HG03066 (cell line): ENCODE measurements around the gene ATAD5.
"Not testable (repeated sequence)": the region's sequence is repeated elsewhere in the genome, so short reads cannot be mapped to it uniquely, and the experiment has no call there.

Source experiments
- ATAC-seq: cut with Tn5 transposase; IDR thresholded peaks from one replicate; pipeline ENCODE4 v1.9.1; 2021; ENCODE audit warnings: low read depth; ENCODE audit not compliant: unreplicated experiment

Gene ATAD5

GRCh38 chr17:30831663-30832437 is at the start of gene ATAD5:
TSS of gene ATAD5 (plus strand) at chr17:30831966. CDS start at chr17:30832348, 382 bp downstream.
- peak; percentile 88 for ATAC-seq

DNA sequence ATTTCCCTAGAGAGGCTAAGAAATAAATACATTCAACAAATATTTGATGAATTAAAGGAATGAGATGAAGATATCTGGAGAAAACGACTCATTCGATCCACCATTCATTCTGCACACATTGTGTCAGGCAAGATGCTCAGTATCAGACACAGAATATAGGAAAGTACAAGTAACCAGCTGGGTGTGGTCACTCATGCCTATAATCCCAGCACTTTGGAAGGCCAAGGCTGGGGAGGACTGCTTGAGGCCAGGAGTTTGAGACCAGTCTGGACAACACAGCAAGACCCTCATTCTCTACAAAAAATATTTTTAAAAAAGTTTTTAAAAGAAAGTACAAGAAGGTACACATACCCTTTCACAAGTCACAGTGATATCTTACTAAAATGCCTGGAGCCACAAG is 49.6 kb upstream of the ATAD5 start:
- ATAC-seq = no peak

GRCh38 chr17:30788918-30789317 is 42.8 kb upstream of the ATAD5 start:
- no peak for ATAC-seq

DNA sequence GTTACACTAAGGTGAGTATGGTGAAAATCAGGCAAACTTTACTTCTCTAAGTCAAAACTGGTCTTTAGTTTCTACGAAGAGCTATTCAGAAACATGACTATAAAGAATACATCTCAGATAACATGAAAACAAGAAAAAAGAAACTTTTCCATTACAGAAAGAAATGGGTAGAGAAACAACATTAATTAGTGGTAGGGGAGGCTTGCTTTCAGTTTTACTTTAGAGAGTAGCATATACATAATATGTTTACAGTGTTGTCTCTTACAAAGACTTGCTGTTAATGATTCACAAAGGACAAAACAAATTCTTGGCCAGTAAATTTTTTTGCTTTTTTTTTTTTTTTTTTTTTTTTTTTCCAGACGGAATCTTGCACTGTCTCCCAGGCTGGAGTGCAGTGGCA is 41.5 kb upstream of the ATAD5 start:
- no peak for ATAC-seq

GRCh38 chr17:30793282-30793977 is 38.3 kb upstream of the ATAD5 start:
- ATAC-seq = no peak

DNA sequence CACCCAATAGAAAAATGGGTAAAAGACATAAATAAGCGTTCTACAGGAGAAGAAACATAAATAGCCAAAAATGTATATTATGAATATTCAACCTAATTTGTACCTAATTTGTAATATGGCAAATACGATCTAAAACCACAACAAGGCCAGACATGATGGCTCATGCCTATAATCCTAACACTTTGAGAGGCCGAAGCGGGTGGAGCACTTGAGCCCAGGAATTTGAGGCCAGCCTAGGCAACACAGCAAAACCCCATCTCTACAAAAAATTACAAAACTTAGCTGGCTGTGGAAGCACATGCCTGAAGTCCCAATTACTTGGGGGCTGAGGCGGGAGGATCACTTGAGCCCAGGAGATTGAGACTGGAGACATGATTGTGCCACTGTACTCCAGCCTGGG is 37.4 kb upstream of the ATAD5 start:
- ATAC-seq = no peak

DNA sequence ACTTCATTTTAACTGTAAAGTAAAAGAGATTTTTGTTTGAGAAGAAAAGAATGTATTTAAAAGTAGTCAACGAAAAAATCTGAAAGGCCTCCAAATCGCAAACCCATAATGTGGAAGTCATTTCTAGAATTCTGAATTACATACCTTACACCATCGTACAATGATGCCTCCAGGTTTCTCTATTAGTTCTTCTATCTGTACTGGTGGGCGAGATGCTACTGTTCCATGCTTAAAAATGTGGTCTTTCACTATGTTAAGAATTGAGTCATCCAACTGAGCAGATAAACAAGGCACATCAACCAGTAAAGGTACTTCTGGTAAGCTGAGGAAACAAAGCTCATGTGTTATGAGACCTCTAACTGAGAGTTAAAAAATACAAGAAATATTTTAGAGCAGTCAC is 35.8 kb upstream of the ATAD5 start:
- no peak for ATAC-seq

GRCh38 chr17:30801671-30802070 is 30.1 kb upstream of the ATAD5 start:
- no peak for ATAC-seq

DNA sequence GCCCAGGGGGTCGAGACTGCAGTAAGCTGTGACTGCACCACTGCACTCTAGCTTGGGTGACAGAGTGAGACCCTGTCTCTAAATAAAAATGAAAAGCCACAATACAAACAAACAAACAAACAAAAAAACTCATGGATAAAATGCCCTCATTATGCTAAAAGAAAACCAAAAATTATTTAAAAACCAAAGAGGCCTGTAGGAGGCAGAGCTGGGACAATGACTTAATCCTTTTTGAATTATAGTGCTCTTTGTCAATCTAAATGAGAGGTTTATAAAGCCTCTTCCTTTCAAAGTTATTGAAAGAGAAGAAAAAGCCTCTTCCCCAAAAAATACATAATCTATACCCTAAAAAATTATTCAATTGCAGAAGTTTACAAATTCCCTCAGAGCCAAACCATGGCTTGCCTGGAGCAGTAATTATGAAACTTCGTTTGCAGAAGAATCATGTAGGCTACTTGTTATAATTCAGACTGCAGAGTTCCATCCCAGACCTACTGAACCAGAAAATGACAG is 25.8 kb upstream of the ATAD5 start:
- ATAC-seq = no peak

GRCh38 chr17:30807896-30808295 is 23.9 kb upstream of the ATAD5 start:
- ATAC-seq = no peak

GRCh38 chr17:30808785-30809286 is 22.9 kb upstream of the ATAD5 start:
- ATAC-seq = peak; percentile 59

GRCh38 chr17:30809867-30810266 is 21.9 kb upstream of the ATAD5 start:
- no peak for ATAC-seq

- no peak for ATAC-seq
Measured at GRCh38 chr17:30812218-30813177, 19.3 kb upstream of the ATAD5 start.

DNA sequence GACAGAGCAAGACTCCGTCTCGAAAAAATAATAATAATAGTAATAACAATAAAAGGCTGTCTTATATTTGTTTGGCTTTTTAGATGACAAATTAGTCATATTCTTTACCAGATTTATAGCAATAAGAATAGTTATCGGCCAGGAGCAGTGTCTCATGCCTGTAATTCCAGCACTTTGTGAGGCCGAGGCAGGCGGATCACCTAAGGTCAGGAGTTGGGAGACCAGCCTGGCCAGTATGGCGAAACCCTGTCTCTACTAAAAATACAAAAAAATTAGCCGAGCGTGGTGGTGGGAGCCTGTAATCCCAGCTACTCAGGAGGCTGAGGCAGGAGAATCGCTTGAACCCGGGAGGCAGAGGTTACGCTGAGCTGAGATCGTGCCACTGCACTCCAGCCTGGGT is 17.5 kb upstream of the ATAD5 start:
- not testable (repeated sequence) for ATAC-seq

- ATAC-seq = not testable (repeated sequence)
Measured at GRCh38 chr17:30814860-30815259, 16.9 kb upstream of the ATAD5 start.

- ATAC-seq = no peak
Measured at GRCh38 chr17:30816165-30816564, 15.6 kb upstream of the ATAD5 start.

- no peak for ATAC-seq
Measured at GRCh38 chr17:30819971-30820705, 11.6 kb upstream of the ATAD5 start.

- ATAC-seq = no peak
Measured at GRCh38 chr17:30821871-30822723, 9.7 kb upstream of the ATAD5 start.

DNA sequence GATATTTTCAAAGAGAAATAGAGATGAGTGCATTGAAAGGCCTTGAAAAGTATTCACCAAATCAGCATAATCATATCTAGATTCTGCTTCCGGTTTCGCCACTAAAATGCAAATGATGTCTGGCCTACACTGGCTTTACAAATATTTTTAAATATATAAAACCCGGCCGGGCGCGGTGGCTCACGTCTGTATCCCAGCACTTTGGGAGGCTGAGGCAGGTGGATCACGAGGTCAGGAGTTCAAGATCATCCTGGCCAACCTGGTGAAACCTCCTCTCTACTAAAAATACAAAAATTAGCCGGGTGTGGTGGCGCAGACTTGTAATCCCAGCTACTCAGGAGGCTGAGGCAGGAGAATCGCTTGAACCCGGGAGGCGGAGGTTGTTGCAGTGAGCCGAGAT is 8.8 kb upstream of the ATAD5 start:
- not testable (repeated sequence) for ATAC-seq
